GM18909 (cell line): ENCODE data around the gene RAC3.
A peak's percentile ranks its signal among the peaks of the same experiment; 100 is the strongest.
"Not testable (repeated sequence)": the region's sequence is repeated elsewhere in the genome, so short reads cannot be mapped to it uniquely, and the experiment has no call there.

Experiments
- ATAC-seq: cut with Tn5 transposase; IDR thresholded peaks from one replicate; pipeline ENCODE4 v1.9.1; 2021; ENCODE audit warnings: mild to moderate bottlenecking; ENCODE audit not compliant: unreplicated experiment, poor library complexity

Gene RAC3

GRCh38 chr17:82037889-82038195 is 6.4 kb downstream of the RAC3 start:
- no peak for ATAC-seq

GRCh38 chr17:82038796-82039409 is 7.4 kb downstream of the RAC3 start:
- ATAC-seq: not testable (repeated sequence)

- ATAC-seq: no peak
Measured at GRCh38 chr17:82039695-82040299, 8.3 kb downstream of the RAC3 start.

- no peak for ATAC-seq
Measured at GRCh38 chr17:82041144-82041814, 9.8 kb downstream of the RAC3 start.

GRCh38 chr17:82042649-82043048 is 11.2 kb downstream of the RAC3 start:
- ATAC-seq: no peak

- ATAC-seq: no peak
Measured at GRCh38 chr17:82043507-82043906, 12.0 kb downstream of the RAC3 start.

GRCh38 chr17:82045936-82046484 is 14.5 kb downstream of the RAC3 start:
- no peak for ATAC-seq

- no peak for ATAC-seq
Measured at GRCh38 chr17:82046903-82047302, 15.4 kb downstream of the RAC3 start.

GRCh38 chr17:82047379-82047778 is 15.9 kb downstream of the RAC3 start:
- ATAC-seq: no peak

GRCh38 chr17:82047914-82048570 is 16.6 kb downstream of the RAC3 start:
- no peak for ATAC-seq

- no peak for ATAC-seq
Measured at GRCh38 chr17:82048571-82048971, 17.1 kb downstream of the RAC3 start.

- no peak for ATAC-seq
Measured at GRCh38 chr17:82049106-82049505, 17.6 kb downstream of the RAC3 start.

- no peak for ATAC-seq
Measured at GRCh38 chr17:82049521-82049971, 18.1 kb downstream of the RAC3 start.

- no peak for ATAC-seq
Measured at GRCh38 chr17:82050152-82050760, 18.8 kb downstream of the RAC3 start.

- ATAC-seq: no peak
Measured at GRCh38 chr17:82050761-82051641, 19.5 kb downstream of the RAC3 start.

GRCh38 chr17:82051776-82052637 is 20.5 kb downstream of the RAC3 start, which contains the start of the genes GPS1 and RFNG:
TSS of gene GPS1 (plus strand) at chr17:82051898. CDS start at chr17:82051932, 34 bp downstream.
TSS of gene RFNG (minus strand) at chr17:82051811. CDS start at chr17:82051766, 45 bp downstream.
- ATAC-seq: peak; percentile 59

- no peak for ATAC-seq
Measured at GRCh38 chr17:82052638-82053059, 21.2 kb downstream of the RAC3 start.

- no peak for ATAC-seq
Measured at GRCh38 chr17:82053130-82053529, 21.7 kb downstream of the RAC3 start.
